Smooth muscle cell (in vitro differentiated cells): Measurements from ENCODE around the gene ZNF385D. TPM values are rescaled to one million over a fixed set of nuclear protein-coding genes. Genes with fewer than 3 reads are reported as not detected.

ENCODE experiments used
- DNase-seq: peaks from one replicate; lab custom pipeline; 2025; ENCODE audit not compliant: unreplicated experiment; lab: John Stamatoyannopoulos, UW
- H2AFZ ChIP-seq: fragments of 200-600 bp; sonication (generic); 2 replicates; pipeline ENCODE4 v1.6.0; 2016; ENCODE audit warnings: antibody characterized with exemption, low read depth, mild to moderate bottlenecking
- H3F3A ChIP-seq: fragments of 200-600 bp; sonication (generic); 2 replicates; pipeline ENCODE4 v1.6.0; 2017; ENCODE audit warnings: antibody characterized with exemption, low read depth
- H3K27ac ChIP-seq: fragments of 200-600 bp; sonication (generic); 2 replicates; pipeline ENCODE4 v1.5.1; 2016; ENCODE audit warnings: low read depth, mild to moderate bottlenecking
- H3K27me3 ChIP-seq: fragments of 200-600 bp; sonication (generic); 2 replicates; pipeline ENCODE4 v1.6.1; 2016; ENCODE audit warnings: low read depth, mild to moderate bottlenecking
- H3K36me3 ChIP-seq: fragments of 200-600 bp; sonication (generic); 2 replicates; pipeline ENCODE4 v1.5.1; 2016; ENCODE audit warnings: low read depth
- H3K4me1 ChIP-seq: fragments of 200-600 bp; sonication (generic); 2 replicates; pipeline ENCODE4 v1.5.1; 2016; ENCODE audit warnings: low read depth
- H3K4me2 ChIP-seq: fragments of 200-600 bp; sonication (generic); 2 replicates; pipeline ENCODE4 v1.6.0; 2016; ENCODE audit warnings: mild to moderate bottlenecking
- H3K4me3 ChIP-seq: fragments of 200-600 bp; sonication (generic); 2 replicates; pipeline ENCODE4 v1.5.1; 2016; ENCODE audit warnings: mild to moderate bottlenecking
- H3K79me2 ChIP-seq: fragments of 200-600 bp; sonication (generic); 2 replicates; pipeline ENCODE4 v1.6.0; 2016; ENCODE audit warnings: low read depth, mild to moderate bottlenecking
- H3K9ac ChIP-seq: fragments of 200-600 bp; sonication (generic); 2 replicates; pipeline ENCODE4 v1.6.0; 2016; ENCODE audit warnings: low read depth
- H3K9me3 ChIP-seq: fragments of 200-600 bp; sonication (generic); replicated peaks from 2 replicates; pipeline ENCODE4 v1.5.1; 2016; ENCODE audit warnings: low read depth
- H4K20me1 ChIP-seq: fragments of 200-600 bp; sonication (generic); 2 replicates; pipeline ENCODE4 v1.6.0; 2016; ENCODE audit warnings: low read depth
- CTCF ChIP-seq: fragments of 200-600 bp; sonication (generic); IDR thresholded peaks from 2 replicates; pipeline ENCODE4 v1.5.1; 2017; ENCODE audit warnings: borderline replicate concordance, mild to moderate bottlenecking, antibody characterized with exemption; ENCODE audit not compliant: insufficient read depth, poor library complexity, severe bottlenecking
- WGBS: methylation state at CpG from one replicate; pipeline ENCODE4 v1.1.7; 2016; ENCODE audit warnings: low lambda C conversion rate; 5-methylcytosine and 5-hydroxymethylcytosine counted together
- polyA plus RNA-seq: library from polyadenylated mRNA; unstranded; fragments of >200 nt; fragmentation: Nextera tagmentation; extraction: Ambion mirVana; gene quantifications from 2 replicates; pipeline ENCODE4 v1.2.1, GENCODE V29; 2016
- total RNA-seq: library from RNA; depleted of rRNA; stranded (reverse); fragments of >200 nt; gene quantifications from 2 replicates; pipeline ENCODE4 v1.2.3, GENCODE V29; 2014

The ZNF385D gene
- total and polyA plus RNA-seq, 2 experiments from 2014 or later, result 0.13 to 2.4 TPM

- no peak for DNase-seq
- H3F3A ChIP-seq, result peaks cover 7% of the 10 kb centered on the region
- H4K20me1 ChIP-seq, result no peaks in the 10 kb centered on the region
- no peak overlapping the region for H3K4me2 ChIP-seq
- H3K4me3 ChIP-seq, result no peak overlapping the region
- TF ChIP-seq CTCF, result no peak
- no peaks in the 10 kb centered on the region for H3K36me3 ChIP-seq
- H3K4me1 ChIP-seq, result peaks cover 12% of the 10 kb centered on the region
- no peak overlapping the region for H2AFZ ChIP-seq
- no peak overlapping the region for H3K9ac ChIP-seq
- H3K9me3 ChIP-seq, result no peaks in the 10 kb centered on the region
- no peaks in the 10 kb centered on the region for H3K79me2 ChIP-seq
- H3K27me3 ChIP-seq, result no peaks in the 10 kb centered on the region
- H3K27ac ChIP-seq, result no peak overlapping the region
These were observed 373.8 kb downstream of the ZNF385D start for GRCh38 chr3:21377071-21377769.

GRCh38 chr3:21372316-21372715 lies 378.7 kb downstream of the ZNF385D start:
- Histone ChIP-seq H2AFZ (peak overlapping the region; percentile 56), H3K4me2 (peak overlapping the region; percentile 73)

More at GRCh38 chr3:21372316-21372715, 378.7 kb downstream of the ZNF385D start:
- Histone ChIP-seq H3K27ac (peak overlapping the region; percentile 2), H3K9me3 (no peaks in the 10 kb centered on the region), H3F3A (peaks cover 7% of the 10 kb centered on the region), H3K27me3 (no peaks in the 10 kb centered on the region), H3K9ac (no peak overlapping the region), H3K4me1 (peaks cover 12% of the 10 kb centered on the region), H3K4me3 (no peak overlapping the region), H3K79me2 (no peaks in the 10 kb centered on the region), H4K20me1 (no peaks in the 10 kb centered on the region), H3K36me3 (no peaks in the 10 kb centered on the region)
- no peak for DNase-seq
- no peak for TF ChIP-seq CTCF
- WGBS, result 11% methylated on average over 5 of the region's 5 CpGs
